HL-60 (cell line): ENCODE results near the gene TMEM18.

ENCODE experiments used
- DNase-seq, 2 experiments: peaks; one replicate each; pipeline ENCODE4 v3.0.0-alpha.2; 2010 to 2020; ENCODE audit warnings: low read depth in 1 of 2, low spot score in 1 of 2
- H3K27ac ChIP-seq: fragments of 250-450 bp; sonication (Bioruptor Pico); replicated peaks from 2 replicates; pipeline ENCODE4 v1.5.1; 2020; ENCODE audit warnings: mild to moderate bottlenecking, moderate library complexity
- H3K27me3 ChIP-seq: fragments of 250-450 bp; sonication (Bioruptor Pico); 2 replicates; pipeline ENCODE4 v1.5.1; 2021; ENCODE audit warnings: mild to moderate bottlenecking, moderate library complexity; ENCODE audit not compliant: insufficient read depth, poor library complexity, severe bottlenecking
- H3K4me3 ChIP-seq: replicated peaks from 2 replicates; pipeline ENCODE4 v1.5.1; 2011; ENCODE audit warnings: mild to moderate bottlenecking, control low read depth, low read length; ENCODE audit not compliant: insufficient read depth
- GABPA ChIP-seq: IDR thresholded peaks from 2 replicates; pipeline ENCODE4 v1.6.1; 2012; ENCODE audit warnings: low read depth
- POLR2AphosphoS5 ChIP-seq: IDR thresholded peaks from 2 replicates; pipeline ENCODE4 v1.6.1; 2012; ENCODE audit warnings: low read depth
- SPI1 ChIP-seq: IDR thresholded peaks from 2 replicates; pipeline ENCODE4 v1.6.1; 2012; ENCODE audit warnings: low read depth, mild to moderate bottlenecking, borderline replicate concordance
- TF ChIP-seq, protein P1 (sequence below): IDR thresholded peaks from one replicate; pipeline ENCODE4 v1.5.1; 2011; ENCODE audit warnings: low read length, control low read depth, inconsistent platforms; ENCODE audit not compliant: insufficient read depth
- TF ChIP-seq, protein P2 (sequence below): IDR thresholded peaks from 2 replicates; pipeline ENCODE4 v1.6.1; 2012; ENCODE audit warnings: low read depth; ENCODE audit not compliant: insufficient replicate concordance

TMEM18 gene

DNA sequence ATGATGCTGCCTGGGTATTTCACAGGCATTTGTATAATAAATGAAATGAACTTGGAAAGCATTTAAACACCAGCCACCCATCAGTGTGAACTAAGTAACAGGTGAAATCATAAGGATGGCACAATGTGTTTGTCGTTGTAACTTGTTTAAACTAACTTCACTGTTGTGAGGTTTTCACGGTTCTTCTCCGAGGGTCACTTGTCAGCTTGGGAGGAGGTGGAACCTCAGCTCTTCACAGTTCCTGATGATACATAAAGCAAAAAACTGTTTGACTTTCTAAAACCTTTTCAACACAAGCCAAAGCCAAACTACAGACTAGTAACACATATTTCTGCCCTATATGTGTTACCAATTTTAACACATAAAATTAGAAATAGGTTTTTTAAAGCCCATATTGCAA, 13.1 kb downstream of the TMEM18 start:
- H3K27ac ChIP-seq, result no peak overlapping the region
- TF ChIP-seq, protein P1, sequence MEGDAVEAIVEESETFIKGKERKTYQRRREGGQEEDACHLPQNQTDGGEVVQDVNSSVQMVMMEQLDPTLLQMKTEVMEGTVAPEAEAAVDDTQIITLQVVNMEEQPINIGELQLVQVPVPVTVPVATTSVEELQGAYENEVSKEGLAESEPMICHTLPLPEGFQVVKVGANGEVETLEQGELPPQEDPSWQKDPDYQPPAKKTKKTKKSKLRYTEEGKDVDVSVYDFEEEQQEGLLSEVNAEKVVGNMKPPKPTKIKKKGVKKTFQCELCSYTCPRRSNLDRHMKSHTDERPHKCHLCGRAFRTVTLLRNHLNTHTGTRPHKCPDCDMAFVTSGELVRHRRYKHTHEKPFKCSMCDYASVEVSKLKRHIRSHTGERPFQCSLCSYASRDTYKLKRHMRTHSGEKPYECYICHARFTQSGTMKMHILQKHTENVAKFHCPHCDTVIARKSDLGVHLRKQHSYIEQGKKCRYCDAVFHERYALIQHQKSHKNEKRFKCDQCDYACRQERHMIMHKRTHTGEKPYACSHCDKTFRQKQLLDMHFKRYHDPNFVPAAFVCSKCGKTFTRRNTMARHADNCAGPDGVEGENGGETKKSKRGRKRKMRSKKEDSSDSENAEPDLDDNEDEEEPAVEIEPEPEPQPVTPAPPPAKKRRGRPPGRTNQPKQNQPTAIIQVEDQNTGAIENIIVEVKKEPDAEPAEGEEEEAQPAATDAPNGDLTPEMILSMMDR, result no peak
- TF ChIP-seq SPI1, result no peak
- TF ChIP-seq, protein P2, sequence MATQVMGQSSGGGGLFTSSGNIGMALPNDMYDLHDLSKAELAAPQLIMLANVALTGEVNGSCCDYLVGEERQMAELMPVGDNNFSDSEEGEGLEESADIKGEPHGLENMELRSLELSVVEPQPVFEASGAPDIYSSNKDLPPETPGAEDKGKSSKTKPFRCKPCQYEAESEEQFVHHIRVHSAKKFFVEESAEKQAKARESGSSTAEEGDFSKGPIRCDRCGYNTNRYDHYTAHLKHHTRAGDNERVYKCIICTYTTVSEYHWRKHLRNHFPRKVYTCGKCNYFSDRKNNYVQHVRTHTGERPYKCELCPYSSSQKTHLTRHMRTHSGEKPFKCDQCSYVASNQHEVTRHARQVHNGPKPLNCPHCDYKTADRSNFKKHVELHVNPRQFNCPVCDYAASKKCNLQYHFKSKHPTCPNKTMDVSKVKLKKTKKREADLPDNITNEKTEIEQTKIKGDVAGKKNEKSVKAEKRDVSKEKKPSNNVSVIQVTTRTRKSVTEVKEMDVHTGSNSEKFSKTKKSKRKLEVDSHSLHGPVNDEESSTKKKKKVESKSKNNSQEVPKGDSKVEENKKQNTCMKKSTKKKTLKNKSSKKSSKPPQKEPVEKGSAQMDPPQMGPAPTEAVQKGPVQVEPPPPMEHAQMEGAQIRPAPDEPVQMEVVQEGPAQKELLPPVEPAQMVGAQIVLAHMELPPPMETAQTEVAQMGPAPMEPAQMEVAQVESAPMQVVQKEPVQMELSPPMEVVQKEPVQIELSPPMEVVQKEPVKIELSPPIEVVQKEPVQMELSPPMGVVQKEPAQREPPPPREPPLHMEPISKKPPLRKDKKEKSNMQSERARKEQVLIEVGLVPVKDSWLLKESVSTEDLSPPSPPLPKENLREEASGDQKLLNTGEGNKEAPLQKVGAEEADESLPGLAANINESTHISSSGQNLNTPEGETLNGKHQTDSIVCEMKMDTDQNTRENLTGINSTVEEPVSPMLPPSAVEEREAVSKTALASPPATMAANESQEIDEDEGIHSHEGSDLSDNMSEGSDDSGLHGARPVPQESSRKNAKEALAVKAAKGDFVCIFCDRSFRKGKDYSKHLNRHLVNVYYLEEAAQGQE, result no peak
- no peak for TF ChIP-seq GABPA
- no peak for TF ChIP-seq POLR2AphosphoS5
- DNase-seq, result no peak

DNA sequence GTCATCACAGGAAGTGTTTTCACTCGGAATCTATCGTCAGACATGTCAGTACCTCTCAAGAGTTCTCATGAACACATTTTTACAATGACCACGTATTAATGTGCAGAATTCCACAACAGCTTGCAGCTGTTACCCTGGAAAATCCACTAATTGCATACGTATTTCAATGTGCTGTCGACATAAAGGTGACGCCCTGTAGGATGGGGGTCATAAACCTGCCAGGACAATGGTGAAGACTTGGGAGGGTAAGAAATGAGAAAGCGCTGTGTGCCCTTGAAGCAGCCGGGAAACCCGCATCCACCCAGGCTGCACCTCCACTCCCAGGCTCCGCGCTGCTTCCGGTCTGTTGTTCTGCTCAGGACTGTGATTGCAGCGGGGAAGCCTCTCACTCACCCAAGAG, 14.0 kb downstream of the TMEM18 start:
- TF ChIP-seq, protein P2, result no peak
- TF ChIP-seq GABPA (no peak), POLR2AphosphoS5 (no peak), SPI1 (no peak)
- TF ChIP-seq, protein P1, result no peak
- H3K27ac ChIP-seq, result no peak overlapping the region
- H3K4me3 ChIP-seq, result no peak overlapping the region
- DNase-seq, result no peak
- H3K27me3 ChIP-seq, result no peaks in the 10 kb centered on the region

More for the DNA sequence above, 13.1 kb downstream of the TMEM18 start:
- no peaks in the 10 kb centered on the region for H3K27me3 ChIP-seq
- no peak overlapping the region for H3K4me3 ChIP-seq

DNA sequence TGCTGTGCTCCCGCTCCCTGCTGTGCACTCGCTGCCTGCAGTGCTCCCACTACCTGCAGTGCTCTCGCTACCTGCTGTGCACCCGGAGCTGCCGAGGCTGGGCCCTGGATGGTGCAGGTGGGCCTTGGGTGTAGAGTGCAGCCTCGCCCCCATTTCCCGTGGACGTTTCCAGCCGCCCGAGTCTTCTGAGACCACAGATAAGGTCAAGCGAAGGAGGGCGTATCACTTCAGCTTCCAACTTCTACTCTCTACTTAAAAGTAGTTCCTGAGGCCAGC, 15.9 kb downstream of the TMEM18 start:
- DNase-seq, result no peak
- no peak overlapping the region for H3K4me3 ChIP-seq
- TF ChIP-seq, protein P2, result no peak
- TF ChIP-seq SPI1 (no peak), POLR2AphosphoS5 (no peak), GABPA (no peak)
- TF ChIP-seq, protein P1, result no peak
- no peaks in the 10 kb centered on the region for H3K27me3 ChIP-seq
- H3K27ac ChIP-seq, result no peak overlapping the region
